ENCODE results near the gene TOM1L2. TPM values are rescaled to one million over a fixed set of nuclear protein-coding genes. Genes with fewer than 3 reads are reported as not detected.
"Not testable (repeated sequence)": the region's sequence is repeated elsewhere in the genome, so short reads cannot be mapped to it uniquely, and the experiment has no call there.

Gene TOM1L2
- total and polyA plus RNA-seq, 2 donors: 33.0 to 58.7 TPM

DNA sequence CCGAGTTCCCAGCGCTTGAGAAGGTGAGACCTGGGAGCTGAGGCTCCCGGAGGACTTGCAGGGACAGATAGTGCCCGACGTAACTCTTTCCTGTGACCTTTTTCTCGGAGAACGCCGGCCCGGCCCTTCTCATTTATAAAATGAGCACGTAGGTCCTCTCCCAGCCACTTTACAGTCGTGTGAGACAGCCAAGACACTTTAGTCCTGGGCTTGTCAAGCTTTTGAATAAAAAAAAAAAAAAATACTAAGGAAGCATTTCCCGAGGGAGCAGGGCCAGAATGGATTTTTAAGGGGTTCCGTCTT is 703 bp upstream of the TOM1L2 start:
- DNase-seq (ENCODE audit: extremely low spot score): no peak
- Histone ChIP-seq H3K27ac (ENCODE audit: low read depth) (no peak overlapping the region), H3K4me3 (ENCODE audit: low read depth, low read length) (peak overlapping the region; percentile 51), H3K36me3 (ENCODE audit: insufficient read depth) (no peaks in the 10 kb centered on the region), H3K4me1 (ENCODE audit: insufficient read depth) (no peaks in the 10 kb centered on the region)
- whole genome bisulfite sequencing: 3% methylated on average over 13 of the region's 13 CpGs

DNA sequence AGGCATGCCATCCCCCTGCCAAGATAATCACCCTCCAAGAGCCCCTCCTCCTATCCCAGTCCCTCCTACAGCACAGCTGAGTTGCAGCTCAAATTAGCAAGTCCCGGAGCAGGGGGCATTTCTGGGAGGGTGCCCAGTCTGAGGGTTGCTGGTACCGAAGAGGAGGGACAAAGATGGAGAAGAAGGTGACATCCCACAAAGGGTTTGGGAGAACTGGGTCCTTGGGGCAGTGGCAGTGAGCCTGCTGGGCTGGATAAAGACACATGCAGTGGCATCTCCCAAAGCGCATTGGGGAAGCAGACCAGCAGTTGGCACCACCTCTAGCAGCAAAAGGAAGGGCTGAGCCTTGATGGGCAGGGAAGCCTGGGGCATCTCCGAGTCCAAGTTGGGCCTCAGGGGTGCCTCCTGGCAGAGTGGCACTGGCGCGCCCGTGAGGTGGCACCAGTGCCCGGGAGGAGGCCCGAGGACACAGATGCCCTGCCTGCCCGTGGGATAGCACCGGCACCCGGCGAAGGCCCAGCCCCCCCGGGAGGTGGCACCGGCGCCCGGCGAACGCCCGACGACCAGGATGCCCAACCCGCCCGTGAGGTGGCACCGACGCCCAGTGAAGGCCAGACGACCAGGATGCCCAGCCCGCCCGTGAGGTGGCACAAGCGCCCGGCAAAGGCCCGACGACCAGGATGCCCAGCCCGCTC is 622 bp downstream of the TOM1L2 start:
- Histone ChIP-seq H3K4me3 (ENCODE audit: low read depth, low read length) (peak overlapping the region; percentile 89), H3K27ac (ENCODE audit: low read depth) (peak overlapping the region; percentile 75), H3K4me1 (ENCODE audit: insufficient read depth) (no peaks in the 10 kb centered on the region), H3K36me3 (ENCODE audit: insufficient read depth) (no peaks in the 10 kb centered on the region)
- 3% methylated on average over 33 of the region's 33 CpGs for WGBS
- DNase-seq (ENCODE audit: extremely low spot score): no peak

DNA sequence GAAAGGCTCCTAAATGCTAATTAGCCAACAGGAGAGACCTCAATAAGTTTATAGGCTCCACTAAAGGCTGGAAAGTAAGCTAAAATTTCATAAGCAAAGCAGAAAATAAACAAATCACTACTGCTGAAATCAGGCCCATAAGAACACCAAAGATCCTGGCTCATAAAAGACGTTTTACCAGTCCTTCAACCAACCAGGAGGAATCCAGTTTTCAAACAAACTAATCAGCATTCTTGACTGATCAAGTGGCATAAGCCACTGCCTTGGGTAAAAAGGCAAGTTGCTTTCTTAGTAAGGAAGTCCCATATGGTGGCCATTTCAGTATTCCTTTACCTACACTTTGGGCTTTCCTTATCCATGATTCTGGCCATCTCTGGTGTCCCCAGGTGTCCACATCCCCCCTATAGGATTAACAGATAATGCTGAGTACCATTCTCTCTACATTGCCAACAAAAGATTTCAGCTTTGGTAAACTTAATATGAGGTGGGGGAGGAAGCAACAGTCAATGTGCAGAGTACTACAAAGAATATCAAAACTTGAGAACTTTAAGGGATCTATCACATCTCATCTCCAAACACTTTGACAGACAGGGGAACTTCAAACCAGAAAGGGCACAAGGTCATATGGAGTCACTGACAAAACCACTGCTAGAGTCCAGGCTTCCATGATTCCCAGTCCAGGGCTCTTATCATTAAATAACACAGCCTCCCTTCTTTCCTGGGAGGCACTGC is 1.3 kb downstream of the TOM1L2 start:
- 35% methylated on average over 1 of the region's 1 CpG for WGBS
- H3K4me3 ChIP-seq (ENCODE audit: low read depth, low read length): peak overlapping the region; percentile 89
- H3K36me3 ChIP-seq (ENCODE audit: insufficient read depth): no peaks in the 10 kb centered on the region
- no peaks in the 10 kb centered on the region for H3K4me1 ChIP-seq (ENCODE audit: insufficient read depth)
- no peak for DNase-seq (ENCODE audit: extremely low spot score)
- H3K27ac ChIP-seq (ENCODE audit: low read depth): no peak overlapping the region

DNA sequence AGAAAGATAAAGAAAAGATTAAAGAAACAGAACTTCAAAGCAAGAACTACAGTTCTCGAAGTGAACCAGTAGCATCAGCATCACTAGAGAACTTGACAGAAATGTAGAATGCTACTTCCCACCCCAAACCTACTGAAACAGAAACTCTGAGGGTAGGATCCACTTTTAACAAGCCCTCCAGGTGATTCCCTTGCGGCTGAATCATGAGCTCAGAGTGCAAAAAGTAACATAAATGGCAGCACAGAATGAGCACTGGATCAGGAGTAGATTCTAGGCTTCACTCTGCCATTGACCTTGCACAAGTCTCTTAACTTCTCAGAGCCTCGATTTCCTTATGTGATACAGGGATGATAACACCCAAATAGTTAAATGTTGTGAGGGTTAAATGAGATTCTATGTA is 5.8 kb downstream of the TOM1L2 start:
- 85% methylated on average over 3 of the region's 3 CpGs for WGBS
- Histone ChIP-seq H3K36me3 (ENCODE audit: insufficient read depth) (no peaks in the 10 kb centered on the region), H3K4me3 (ENCODE audit: low read depth, low read length) (no peak overlapping the region), H3K27ac (ENCODE audit: low read depth) (no peak overlapping the region), H3K4me1 (ENCODE audit: insufficient read depth) (no peaks in the 10 kb centered on the region)
- no peak for DNase-seq (ENCODE audit: extremely low spot score)

DNA sequence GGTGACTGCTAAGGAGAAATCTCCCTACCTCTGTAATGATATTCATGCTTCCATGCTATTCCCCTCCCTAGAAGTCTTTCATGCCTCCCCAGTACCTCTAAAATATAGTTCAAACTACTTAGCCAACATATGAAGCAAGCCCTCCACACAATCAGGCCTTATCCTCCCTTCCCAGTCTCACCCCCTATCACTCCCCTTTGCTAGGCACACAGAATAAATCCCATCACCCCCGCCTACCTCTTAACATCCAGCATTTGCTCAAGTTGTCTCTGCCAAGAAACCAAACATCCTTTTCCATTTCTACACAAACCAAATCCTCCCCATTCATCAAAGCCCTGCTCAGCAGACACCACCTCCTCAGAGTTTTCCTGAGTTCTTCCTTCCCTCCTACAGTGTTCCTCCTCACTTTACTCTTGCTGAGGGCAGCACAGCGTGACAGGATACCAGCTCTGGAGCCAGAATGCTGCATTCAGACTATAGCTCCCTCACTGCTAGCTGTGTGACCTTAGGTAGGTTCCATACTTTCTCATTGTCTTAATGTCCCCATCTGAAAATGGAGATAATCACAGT is 7.0 kb downstream of the TOM1L2 start:
- DNase-seq (ENCODE audit: extremely low spot score): no peak
- no peak overlapping the region for H3K4me3 ChIP-seq (ENCODE audit: low read depth, low read length)
- H3K4me1 ChIP-seq (ENCODE audit: insufficient read depth): no peaks in the 10 kb centered on the region
- no peak overlapping the region for H3K27ac ChIP-seq (ENCODE audit: low read depth)
- H3K36me3 ChIP-seq (ENCODE audit: insufficient read depth): no peaks in the 10 kb centered on the region
- WGBS: 68% methylated on average over 2 of the region's 2 CpGs

DNA sequence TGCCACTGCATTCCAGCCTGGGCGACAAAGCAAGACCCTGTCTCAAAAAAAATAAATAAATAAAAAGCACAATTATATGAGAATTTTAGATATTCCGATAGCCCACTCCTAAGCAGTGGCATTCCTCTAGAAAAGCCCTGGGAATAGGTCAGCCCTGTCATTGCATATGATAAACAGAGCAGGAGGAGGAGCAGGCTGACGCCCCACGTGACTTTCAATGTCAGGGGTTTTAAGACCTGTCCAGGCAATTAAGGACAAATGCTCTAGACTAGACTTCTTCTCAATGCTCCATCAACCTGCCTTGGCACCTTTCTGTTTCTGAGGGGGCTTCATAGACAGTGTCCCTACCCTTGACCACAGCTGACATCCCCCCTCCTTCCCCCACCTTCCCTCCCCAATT is 7.5 kb downstream of the TOM1L2 start:
- H3K4me3 ChIP-seq (ENCODE audit: low read depth, low read length): no peak overlapping the region
- H3K27ac ChIP-seq (ENCODE audit: low read depth): no peak overlapping the region
- 82% methylated on average over 4 of the region's 4 CpGs for WGBS
- no peaks in the 10 kb centered on the region for H3K4me1 ChIP-seq (ENCODE audit: insufficient read depth)
- no peaks in the 10 kb centered on the region for H3K36me3 ChIP-seq (ENCODE audit: insufficient read depth)
- DNase-seq (ENCODE audit: extremely low spot score): no peak

DNA sequence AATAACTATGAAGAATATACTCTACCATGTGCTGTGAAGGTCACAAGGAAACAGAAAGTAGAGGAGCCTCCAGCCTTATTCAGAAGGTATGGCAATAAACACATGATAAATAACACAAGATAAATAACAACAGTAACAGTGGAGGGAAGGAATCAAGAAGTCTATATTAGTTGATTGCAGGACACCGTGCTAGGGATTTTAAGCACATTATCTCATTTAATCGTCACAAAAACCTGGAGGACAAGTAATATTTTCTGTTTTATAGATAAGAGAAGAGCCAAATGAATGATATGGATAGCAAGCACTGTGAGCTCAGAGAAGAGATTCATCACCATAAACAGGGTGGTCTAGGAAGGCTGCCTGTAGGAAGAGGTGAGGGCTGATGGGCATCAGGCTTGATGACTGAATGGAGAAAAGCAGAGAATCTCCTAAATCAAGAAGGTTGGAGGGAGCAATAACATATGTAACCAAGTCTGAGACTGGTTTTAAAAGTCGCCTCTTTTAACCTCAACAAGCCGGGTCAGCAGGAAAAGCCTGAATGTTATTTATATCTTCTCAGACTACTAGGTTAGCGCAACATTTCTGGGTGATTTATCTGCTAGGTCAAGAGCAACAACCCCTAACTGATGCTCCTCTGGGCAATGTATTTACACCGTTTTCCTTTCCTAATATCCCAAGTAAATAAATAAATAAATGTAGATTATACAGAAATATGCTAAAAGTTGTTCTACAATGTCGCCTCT is 8.3 kb downstream of the TOM1L2 start:
- Histone ChIP-seq H3K4me3 (ENCODE audit: low read depth, low read length) (no peak overlapping the region), H3K36me3 (ENCODE audit: insufficient read depth) (no peaks in the 10 kb centered on the region), H3K4me1 (ENCODE audit: insufficient read depth) (peaks cover 2% of the 10 kb centered on the region), H3K27ac (ENCODE audit: low read depth) (no peak overlapping the region)
- 79% methylated on average over 7 of the region's 7 CpGs for WGBS
- DNase-seq (ENCODE audit: extremely low spot score): no peak

DNA sequence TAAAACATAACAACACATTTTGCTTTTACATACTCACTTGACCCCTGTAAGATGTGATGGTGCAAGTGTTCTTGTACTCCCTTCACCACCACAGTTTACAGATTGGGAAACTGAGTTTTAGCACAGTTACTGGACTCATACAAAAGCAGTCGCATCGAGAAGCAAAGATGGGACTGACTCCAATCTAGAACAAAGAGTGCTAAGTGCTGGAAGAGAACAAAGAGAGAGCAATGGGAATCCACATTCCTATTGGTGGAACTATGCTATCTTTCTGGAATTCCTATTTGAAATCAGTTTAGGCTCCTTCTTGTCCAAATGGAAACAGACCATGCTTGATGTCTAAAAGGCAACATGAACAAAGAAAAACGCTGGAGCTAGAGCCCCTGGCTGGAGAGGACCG is 9.1 kb downstream of the TOM1L2 start:
- 82% methylated on average over 4 of the region's 4 CpGs for WGBS
- DNase-seq (ENCODE audit: extremely low spot score): no peak
- no peaks in the 10 kb centered on the region for H3K36me3 ChIP-seq (ENCODE audit: insufficient read depth)
- H3K4me1 ChIP-seq (ENCODE audit: insufficient read depth): peaks cover 2% of the 10 kb centered on the region
- H3K4me3 ChIP-seq (ENCODE audit: low read depth, low read length): no peak overlapping the region
- H3K27ac ChIP-seq (ENCODE audit: low read depth): no peak overlapping the region

DNA sequence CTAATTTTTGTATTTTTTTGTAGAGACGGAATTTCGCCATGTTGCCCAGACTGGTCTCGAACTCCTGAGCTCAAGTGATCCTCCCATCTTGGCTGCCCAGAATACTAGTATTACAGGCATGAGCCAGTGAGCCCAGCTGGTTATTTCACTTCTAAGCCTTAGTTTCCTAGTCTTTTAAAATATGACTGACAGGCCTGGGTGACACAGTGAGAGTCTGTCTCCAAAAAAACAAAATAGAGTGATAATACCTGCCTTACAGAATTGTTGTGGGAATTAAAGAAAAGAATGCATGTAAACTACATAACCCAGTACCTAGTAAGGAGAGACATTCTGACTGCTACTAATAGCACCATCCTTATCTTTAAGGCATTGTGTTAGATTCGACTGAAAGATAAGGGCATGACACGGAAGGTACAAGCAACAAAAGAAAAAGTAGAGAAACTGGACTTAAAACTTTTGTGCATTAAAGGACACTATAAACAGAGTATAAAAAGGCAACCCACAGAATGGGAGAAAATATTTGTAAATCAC is 11.6 kb downstream of the TOM1L2 start:
- 79% methylated on average over 5 of the region's 5 CpGs for WGBS
- no peak for DNase-seq (ENCODE audit: extremely low spot score)
- Histone ChIP-seq H3K36me3 (ENCODE audit: insufficient read depth) (no peaks in the 10 kb centered on the region), H3K4me1 (ENCODE audit: insufficient read depth) (peaks cover 2% of the 10 kb centered on the region), H3K27ac (ENCODE audit: low read depth) (no peak overlapping the region), H3K4me3 (ENCODE audit: low read depth, low read length) (no peak overlapping the region)

DNA sequence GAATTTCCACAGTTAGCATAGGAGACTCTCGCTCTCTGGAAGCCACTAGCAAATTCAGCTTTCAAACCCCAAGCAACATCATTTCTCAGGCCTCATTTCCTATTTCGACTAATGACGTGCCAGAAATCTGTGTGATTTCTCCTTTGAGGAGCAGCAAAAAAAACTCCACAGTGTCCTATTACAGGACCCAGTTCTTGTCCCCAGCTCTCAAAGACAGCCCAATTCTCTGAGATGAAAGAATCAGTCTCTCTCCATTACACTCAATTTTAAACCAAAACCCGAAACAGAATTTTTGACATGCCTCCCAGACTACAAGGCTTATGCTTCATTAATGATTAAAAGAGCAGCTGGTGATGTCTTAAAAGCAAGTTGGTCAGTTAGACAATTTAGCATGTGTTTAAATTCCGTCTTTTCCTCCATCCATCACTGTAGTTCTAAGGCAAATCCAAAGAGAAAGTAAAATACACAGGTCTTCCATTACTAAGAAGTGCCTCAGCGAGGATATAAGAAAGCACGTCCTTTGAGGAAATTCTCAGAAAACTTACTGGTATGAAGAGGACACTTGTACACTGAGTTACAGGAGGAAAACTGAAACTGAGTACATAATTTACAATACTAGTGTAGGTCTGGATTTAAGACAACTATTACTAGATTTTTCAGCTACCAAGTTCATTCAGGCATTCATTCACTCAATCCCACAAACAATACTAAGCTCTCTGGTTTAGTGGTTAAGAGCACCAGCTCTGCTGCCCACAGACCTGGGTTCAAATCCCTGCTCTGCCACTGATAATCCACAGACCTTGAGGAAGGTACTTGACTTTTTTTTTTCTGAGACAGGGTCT is 12.5 kb downstream of the TOM1L2 start:
- 37% methylated on average over 7 of the region's 7 CpGs for WGBS
- H3K4me3 ChIP-seq (ENCODE audit: low read depth, low read length): no peak overlapping the region
- H3K36me3 ChIP-seq (ENCODE audit: insufficient read depth): no peaks in the 10 kb centered on the region
- no peak for DNase-seq (ENCODE audit: extremely low spot score)
- H3K27ac ChIP-seq (ENCODE audit: low read depth): peak overlapping the region; percentile 66
- peaks cover 2% of the 10 kb centered on the region for H3K4me1 ChIP-seq (ENCODE audit: insufficient read depth)

DNA sequence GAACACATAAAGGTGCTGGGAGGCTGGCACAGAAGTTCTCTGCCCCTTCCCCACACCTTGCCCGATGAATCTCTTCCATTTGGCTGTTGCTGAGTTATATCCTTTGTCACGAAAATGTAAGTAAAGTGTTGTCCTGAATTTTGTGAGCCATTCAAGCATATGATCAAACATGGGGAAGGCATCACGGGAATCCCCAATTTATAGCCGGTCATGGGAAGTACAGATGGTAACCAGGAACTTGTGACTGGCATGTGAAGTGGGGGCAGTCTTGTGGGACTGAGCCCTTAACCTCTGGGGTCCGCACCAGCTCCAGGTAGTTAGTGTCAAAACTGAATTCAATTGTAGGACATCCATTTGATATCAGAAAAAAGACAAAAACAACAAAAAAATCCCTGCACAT is 13.2 kb downstream of the TOM1L2 start:
- WGBS: 80% methylated on average over 5 of the region's 5 CpGs
- Histone ChIP-seq H3K27ac (ENCODE audit: low read depth) (peak overlapping the region; percentile 63), H3K36me3 (ENCODE audit: insufficient read depth) (no peaks in the 10 kb centered on the region), H3K4me3 (ENCODE audit: low read depth, low read length) (no peak overlapping the region), H3K4me1 (ENCODE audit: insufficient read depth) (peaks cover 2% of the 10 kb centered on the region)
- DNase-seq (ENCODE audit: extremely low spot score): no peak

DNA sequence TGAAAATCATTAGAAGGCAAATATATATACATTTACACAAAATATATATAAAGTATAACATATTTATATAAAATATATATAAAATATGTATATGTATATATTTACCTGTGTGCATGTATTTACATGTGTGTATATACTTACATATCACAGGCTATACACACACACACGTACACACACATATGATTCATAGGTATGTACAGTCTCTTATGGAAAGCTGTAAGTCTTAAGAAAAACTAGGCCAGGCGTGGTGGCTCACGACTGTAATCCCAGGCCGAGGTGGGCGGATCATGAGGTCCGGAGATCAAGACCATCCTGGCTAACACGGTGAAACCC is 14.7 kb downstream of the TOM1L2 start:
- no peak for DNase-seq (ENCODE audit: extremely low spot score)
- H3K27ac ChIP-seq (ENCODE audit: low read depth): peak overlapping the region; percentile 63
- H3K4me3 ChIP-seq (ENCODE audit: low read depth, low read length): no peak overlapping the region
- peaks cover 4% of the 10 kb centered on the region for H3K4me1 ChIP-seq (ENCODE audit: insufficient read depth)
- H3K36me3 ChIP-seq (ENCODE audit: insufficient read depth): no peaks in the 10 kb centered on the region
- WGBS: 85% methylated on average over 7 of the region's 7 CpGs

DNA sequence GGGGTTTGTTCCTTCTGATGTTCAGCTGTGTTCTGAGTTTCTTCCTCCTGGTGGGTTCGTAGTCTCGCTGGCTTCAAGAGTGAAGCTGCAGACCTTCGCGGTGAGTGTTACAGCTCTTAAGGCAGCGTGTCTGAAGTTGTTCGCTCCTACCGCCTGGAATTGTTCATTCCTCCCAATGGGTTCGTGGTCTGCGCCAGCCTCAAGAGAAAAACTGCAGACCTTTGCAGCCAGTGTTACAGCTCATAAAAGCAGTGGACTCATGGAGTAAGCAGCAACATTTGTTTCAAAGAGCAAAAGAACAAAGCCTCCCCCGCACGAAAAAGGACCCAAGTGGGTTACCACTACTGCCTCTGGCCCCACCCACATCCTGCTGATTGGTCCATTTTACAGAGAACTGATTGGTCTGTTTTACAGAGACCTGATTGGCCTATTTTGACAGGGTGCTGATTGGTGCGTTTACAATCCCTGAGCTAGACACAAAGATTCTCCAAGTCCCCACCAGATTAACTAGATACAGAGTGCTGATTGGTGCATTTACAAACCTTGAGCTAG is 16.3 kb downstream of the TOM1L2 start:
- H3K27ac ChIP-seq (ENCODE audit: low read depth); DNase-seq (ENCODE audit: extremely low spot score); H3K36me3 ChIP-seq (ENCODE audit: insufficient read depth); H3K4me1 ChIP-seq (ENCODE audit: insufficient read depth); H3K4me3 ChIP-seq (ENCODE audit: low read depth, low read length): not testable (repeated sequence)
- 98% methylated on average over 12 of the region's 12 CpGs for WGBS
